Adipocyte (in vitro differentiated cells): ENCODE results near the gene FIBCD1.

ENCODE experiments used
- DNase-seq: peaks from one replicate; pipeline ENCODE4 v3.0.0-alpha.2; 2015; ENCODE audit warnings: low read depth
- H3K27me3 ChIP-seq: replicated peaks from 2 replicates; pipeline ENCODE4 v1.7.0; 2013; ENCODE audit warnings: mild to moderate bottlenecking, low read length, moderate library complexity; ENCODE audit not compliant: control insufficient read depth, insufficient read depth
- H3K36me3 ChIP-seq: 2 replicates; pipeline ENCODE4 v1.7.0; 2013; ENCODE audit warnings: low read length, mild to moderate bottlenecking, moderate library complexity; ENCODE audit not compliant: control insufficient read depth, insufficient read depth, severe bottlenecking
- H3K4me1 ChIP-seq: 2 replicates; pipeline ENCODE4 v1.7.0; 2013; ENCODE audit warnings: mild to moderate bottlenecking, low read length, moderate library complexity; ENCODE audit not compliant: control insufficient read depth, insufficient read depth
- H3K4me3 ChIP-seq: 2 replicates; pipeline ENCODE4 v1.7.0; 2013; ENCODE audit warnings: mild to moderate bottlenecking, low read length, moderate library complexity
- H3K9ac ChIP-seq: 2 replicates; pipeline ENCODE4 v1.7.0; 2013; ENCODE audit warnings: mild to moderate bottlenecking, low read length, moderate library complexity
- H3K9me3 ChIP-seq: 2 replicates; pipeline ENCODE4 v1.7.0; 2013; ENCODE audit warnings: mild to moderate bottlenecking, low read length, moderate library complexity; ENCODE audit not compliant: control insufficient read depth

Gene FIBCD1

GRCh38 chr9:130931508-130932254 is 7.4 kb downstream of the FIBCD1 start:
- Histone ChIP-seq H3K4me3 (no peak overlapping the region), H3K9me3 (no peaks in the 10 kb centered on the region), H3K27me3 (no peaks in the 10 kb centered on the region), H3K4me1 (peaks cover 28% of the 10 kb centered on the region), H3K9ac (no peak overlapping the region), H3K36me3 (no peaks in the 10 kb centered on the region)
- DNase-seq = no peak

- H3K4me1 ChIP-seq = peaks cover 23% of the 10 kb centered on the region
- H3K9me3 ChIP-seq = no peaks in the 10 kb centered on the region
- no peak overlapping the region for H3K9ac ChIP-seq
- DNase-seq = no peak
- no peak overlapping the region for H3K4me3 ChIP-seq
- no peaks in the 10 kb centered on the region for H3K36me3 ChIP-seq
- peaks cover 3% of the 10 kb centered on the region for H3K27me3 ChIP-seq
Observed at GRCh38 chr9:130930804-130931349, 8.2 kb downstream of the FIBCD1 start.

GRCh38 chr9:130930132-130930803 is 8.8 kb downstream of the FIBCD1 start:
- Histone ChIP-seq H3K4me3 (no peak overlapping the region), H3K36me3 (no peaks in the 10 kb centered on the region), H3K9ac (no peak overlapping the region), H3K27me3 (peaks cover 9% of the 10 kb centered on the region), H3K9me3 (no peaks in the 10 kb centered on the region), H3K4me1 (peaks cover 17% of the 10 kb centered on the region)
- no peak for DNase-seq

- H3K9ac ChIP-seq = no peak overlapping the region
- H3K27me3 ChIP-seq = peaks cover 9% of the 10 kb centered on the region
- peaks cover 14% of the 10 kb centered on the region for H3K4me1 ChIP-seq
- DNase-seq = no peak
- H3K4me3 ChIP-seq = no peak overlapping the region
- no peaks in the 10 kb centered on the region for H3K9me3 ChIP-seq
- no peaks in the 10 kb centered on the region for H3K36me3 ChIP-seq
Observed at GRCh38 chr9:130929571-130930038, 9.4 kb downstream of the FIBCD1 start.

- Histone ChIP-seq H3K4me3 (no peak overlapping the region), H3K4me1 (peaks cover 12% of the 10 kb centered on the region), H3K27me3 (peaks cover 9% of the 10 kb centered on the region), H3K36me3 (no peaks in the 10 kb centered on the region), H3K9ac (no peak overlapping the region), H3K9me3 (no peaks in the 10 kb centered on the region)
- peak; percentile 34 for DNase-seq
Observed at GRCh38 chr9:130927995-130928900, 10.8 kb downstream of the FIBCD1 start.

- peak; percentile 46 for DNase-seq
- H3K27me3 ChIP-seq = peaks cover 17% of the 10 kb centered on the region
- H3K9me3 ChIP-seq = no peaks in the 10 kb centered on the region
- no peak overlapping the region for H3K9ac ChIP-seq
- H3K4me3 ChIP-seq = no peak overlapping the region
- H3K4me1 ChIP-seq = peaks cover 3% of the 10 kb centered on the region
- H3K36me3 ChIP-seq = no peaks in the 10 kb centered on the region
Observed at GRCh38 chr9:130927338-130927737, 11.7 kb downstream of the FIBCD1 start.

- no peaks in the 10 kb centered on the region for H3K36me3 ChIP-seq
- H3K4me1 ChIP-seq = no peaks in the 10 kb centered on the region
- H3K9me3 ChIP-seq = no peaks in the 10 kb centered on the region
- peaks cover 20% of the 10 kb centered on the region for H3K27me3 ChIP-seq
- H3K4me3 ChIP-seq = no peak overlapping the region
- DNase-seq = no peak
- H3K9ac ChIP-seq = no peak overlapping the region
Observed at GRCh38 chr9:130925050-130925678, 13.9 kb downstream of the FIBCD1 start.

- H3K9ac ChIP-seq = no peak overlapping the region
- H3K36me3 ChIP-seq = no peaks in the 10 kb centered on the region
- H3K4me1 ChIP-seq = no peaks in the 10 kb centered on the region
- H3K9me3 ChIP-seq = no peaks in the 10 kb centered on the region
- H3K27me3 ChIP-seq = peaks cover 25% of the 10 kb centered on the region
- DNase-seq = no peak
- H3K4me3 ChIP-seq = no peak overlapping the region
Observed at GRCh38 chr9:130924448-130924788, 14.6 kb downstream of the FIBCD1 start.

- DNase-seq = no peak
- Histone ChIP-seq H3K4me1 (no peaks in the 10 kb centered on the region), H3K36me3 (no peaks in the 10 kb centered on the region), H3K4me3 (no peak overlapping the region), H3K9ac (no peak overlapping the region), H3K27me3 (peaks cover 30% of the 10 kb centered on the region), H3K9me3 (no peaks in the 10 kb centered on the region)
Observed at GRCh38 chr9:130923611-130924447, 15.2 kb downstream of the FIBCD1 start.

GRCh38 chr9:130922893-130923610 is 16.0 kb downstream of the FIBCD1 start:
- Histone ChIP-seq H3K4me1 (no peaks in the 10 kb centered on the region), H3K4me3 (no peak overlapping the region), H3K27me3 (peaks cover 35% of the 10 kb centered on the region), H3K9ac (no peak overlapping the region), H3K36me3 (no peaks in the 10 kb centered on the region), H3K9me3 (no peaks in the 10 kb centered on the region)
- DNase-seq = no peak
